ENCODE results near the gene AARS1. TPM values are rescaled to one million over a fixed set of nuclear protein-coding genes. Genes with fewer than 3 reads are reported as not detected.
"Not testable (repeated sequence)": the region's sequence is repeated elsewhere in the genome, so short reads cannot be mapped to it uniquely, and the experiment has no call there.

The AARS1 gene
- polyA plus RNA-seq, 6 donors from 2014 or later: 24.6 to 42.7 (median 28.8) TPM

DNA sequence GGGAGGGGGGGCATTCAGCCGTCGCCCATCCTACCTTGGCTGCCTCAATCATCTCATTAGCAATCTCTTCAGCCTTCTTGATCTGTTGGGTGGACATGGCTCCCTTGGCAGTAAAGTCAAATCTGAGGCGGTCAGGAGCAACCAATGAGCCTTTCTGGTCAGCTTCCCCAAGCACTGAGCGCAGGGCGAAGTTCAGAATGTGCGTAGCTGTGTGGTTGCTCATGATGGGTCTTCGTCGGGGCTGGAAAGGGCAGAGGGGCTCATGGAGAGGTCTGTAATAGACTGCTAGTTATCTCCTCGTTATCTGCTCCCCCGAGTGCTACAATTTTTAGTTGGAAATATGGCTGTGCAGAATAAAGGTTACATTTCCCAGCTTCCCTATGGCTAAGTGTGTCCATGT is 30.4 kb downstream of the AARS1 start:
- peaks cover 3 to 6% of the 10 kb centered on the region in 2 donors for H3K36me3 Mint-ChIP-seq
- H3K4me1 Mint-ChIP-seq: no peaks in the 10 kb centered on the region
- no peaks in the 10 kb centered on the region for H3K27me3 Mint-ChIP-seq

DNA sequence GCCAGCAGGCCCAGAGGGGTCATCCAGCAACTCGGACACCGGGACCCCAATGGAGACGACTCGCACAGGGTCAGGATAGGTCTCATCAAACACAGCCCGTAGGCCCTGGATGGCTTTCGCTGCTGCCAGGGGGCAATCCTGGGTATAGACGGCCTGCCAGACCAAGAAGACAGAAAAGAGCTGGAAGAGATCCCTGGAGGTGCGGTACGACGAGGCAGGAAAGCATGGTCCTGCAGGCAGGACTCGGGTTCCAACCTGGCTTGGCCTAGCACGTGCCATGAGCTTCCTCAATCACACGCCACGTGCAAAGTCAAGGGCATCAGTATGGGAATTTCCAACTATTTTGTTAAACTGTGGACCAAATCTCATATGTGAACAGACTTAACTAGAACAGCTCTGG is 31.2 kb downstream of the AARS1 start:
- Mint-ChIP-seq H3K27ac (peak overlapping the region in 3 of 6 donors; percentile 26 to 48 (median 38)), H3K4me1 (no peaks in the 10 kb centered on the region), H3K9me3 (no peaks in the 10 kb centered on the region), H3K27me3 (no peaks in the 10 kb centered on the region), H3K4me3 (no peak overlapping the region), H3K36me3 (peaks cover 3 to 6% of the 10 kb centered on the region in 2 donors)
- DNase-seq (no peak), ATAC-seq (ENCODE audit: low read depth in 2 of 2) (no peak)

More for the DNA sequence above, 30.4 kb downstream of the AARS1 start:
- DNase-seq (no peak), ATAC-seq (ENCODE audit: low read depth in 2 of 2) (no peak)
- H3K9me3 Mint-ChIP-seq: no peaks in the 10 kb centered on the region
- no peak overlapping the region for H3K4me3 Mint-ChIP-seq
- no peak overlapping the region for H3K27ac Mint-ChIP-seq

DNA sequence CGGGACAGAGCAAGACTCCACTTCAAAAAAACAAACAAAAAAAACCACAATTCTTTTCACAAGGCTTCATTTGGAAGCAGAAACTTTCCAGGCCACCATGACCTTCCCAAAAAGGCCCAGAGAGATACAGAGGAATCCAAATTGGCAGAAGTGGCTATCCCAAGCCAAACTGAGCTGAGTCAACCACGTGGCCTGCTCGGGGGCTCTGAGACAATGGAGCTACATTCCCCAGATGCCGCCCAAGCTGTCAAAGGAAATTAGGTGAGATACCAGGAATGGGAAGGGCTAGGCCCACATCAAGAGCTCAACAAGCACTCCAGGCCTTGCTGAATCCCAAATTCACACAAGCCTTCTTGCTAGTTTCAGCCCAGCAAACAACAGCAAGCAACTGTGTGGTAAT is 31.9 kb downstream of the AARS1 start:
- Mint-ChIP-seq H3K27ac (no peak overlapping the region), H3K4me1 (no peaks in the 10 kb centered on the region), H3K27me3 (no peaks in the 10 kb centered on the region), H3K4me3 (no peak overlapping the region), H3K9me3 (no peaks in the 10 kb centered on the region), H3K36me3 (peaks cover 2 to 4% of the 10 kb centered on the region in 2 donors)
- ATAC-seq (ENCODE audit: low read depth in 2 of 2) (no peak), DNase-seq (no peak)

GRCh38 chr16:70255574-70255973 is 33.7 kb downstream of the AARS1 start:
- Mint-ChIP-seq H3K36me3 (peaks cover 0 to 7% of the 10 kb centered on the region in 2 donors), H3K4me1 (peaks cover 5 to 6% (median 6%) of the 10 kb centered on the region in 3 donors), H3K27me3 (no peaks in the 10 kb centered on the region), H3K4me3 (no peak overlapping the region), H3K27ac (peak overlapping the region in 2 of 6 donors; percentile 20 to 37), H3K9me3 (no peaks in the 10 kb centered on the region)
- DNase-seq (no peak), ATAC-seq (ENCODE audit: low read depth in 2 of 2) (no peak)

DNA sequence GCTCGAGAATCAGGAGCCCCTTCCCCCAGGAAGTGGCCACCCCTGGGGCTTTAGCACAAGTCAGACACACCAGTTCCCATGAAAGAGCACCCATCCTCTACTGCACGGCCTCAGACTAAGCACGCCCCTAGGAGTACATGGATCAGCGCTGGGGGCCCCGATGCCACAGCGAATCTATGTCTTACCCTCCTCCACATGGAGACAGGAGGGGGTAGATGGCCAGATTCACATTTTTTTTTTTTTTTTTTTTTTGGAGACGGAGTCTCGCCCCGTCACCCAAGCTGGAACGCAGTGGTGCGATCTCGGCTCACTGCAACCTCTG is 34.4 kb downstream of the AARS1 start:
- Mint-ChIP-seq H3K4me1 (peaks cover 5 to 12% (median 11%) of the 10 kb centered on the region in 3 donors), H3K27me3 (no peaks in the 10 kb centered on the region), H3K27ac (peak overlapping the region in 1 of 6 donors; percentile 20), H3K9me3 (no peaks in the 10 kb centered on the region), H3K36me3 (peaks cover 0 to 7% of the 10 kb centered on the region in 2 donors), H3K4me3 (no peak overlapping the region)
- no peak for DNase-seq
- ATAC-seq (ENCODE audit: low read depth in 2 of 2): no peak

- ATAC-seq (ENCODE audit: low read depth in 2 of 2) (no peak), DNase-seq (no peak)
- peak overlapping the region in 2 of 8 donors; percentile 10 to 69 for H3K4me3 Mint-ChIP-seq
- peaks cover 6 to 15% (median 11%) of the 10 kb centered on the region in 3 donors for H3K4me1 Mint-ChIP-seq
- no peaks in the 10 kb centered on the region for H3K9me3 Mint-ChIP-seq
- H3K27ac Mint-ChIP-seq: peak overlapping the region in 1 of 6 donors; percentile 72
- peaks cover 0 to 7% of the 10 kb centered on the region in 2 donors for H3K36me3 Mint-ChIP-seq
- H3K27me3 Mint-ChIP-seq: no peaks in the 10 kb centered on the region
These were observed 34.9 kb downstream of the AARS1 start for GRCh38 chr16:70254180-70254964.

DNA sequence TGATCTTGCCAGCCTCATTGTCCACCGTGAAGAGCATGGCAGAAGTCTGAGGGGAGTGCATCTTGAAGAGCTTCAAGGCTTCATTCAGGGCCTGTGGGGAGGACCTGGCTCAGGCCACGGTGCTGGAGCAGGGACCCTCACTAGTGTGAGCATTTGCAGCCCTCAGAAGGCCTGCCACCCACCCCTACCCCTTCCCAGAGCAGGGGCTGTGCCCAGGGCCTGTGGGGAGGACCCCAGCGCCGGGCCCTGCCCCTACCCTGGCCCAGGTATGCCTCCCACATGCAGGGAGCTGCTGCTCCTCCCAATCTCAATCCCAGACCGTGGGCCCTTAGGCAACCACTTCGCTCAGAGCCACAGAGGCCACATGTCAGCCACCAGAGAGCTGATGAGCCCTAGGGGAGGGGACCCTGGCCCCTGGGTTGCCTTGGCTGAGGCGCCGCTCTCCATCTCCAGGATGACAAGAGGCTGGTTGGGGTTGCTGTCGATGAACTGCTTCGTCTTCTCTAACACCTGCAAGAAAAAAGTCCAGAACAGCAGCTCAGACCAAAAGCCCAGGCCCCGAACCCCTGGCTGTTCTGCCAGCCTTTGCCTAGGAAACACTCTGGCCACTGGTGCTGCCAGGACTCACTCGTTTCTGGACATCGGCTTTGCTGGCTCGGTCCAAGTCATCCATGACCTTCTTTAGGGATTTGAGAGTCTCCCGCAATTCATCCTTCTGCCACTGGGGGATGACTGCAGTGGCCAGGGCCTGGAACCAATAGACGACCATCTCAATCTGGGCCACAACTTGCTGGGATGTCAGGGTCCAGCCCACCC is 35.8 kb downstream of the AARS1 start:
- H3K27ac Mint-ChIP-seq: peak overlapping the region in 1 of 6 donors; percentile 72
- no peak for ATAC-seq (ENCODE audit: low read depth in 2 of 2)
- no peaks in the 10 kb centered on the region for H3K9me3 Mint-ChIP-seq
- peaks cover 9 to 16% (median 11%) of the 10 kb centered on the region in 3 donors for H3K4me1 Mint-ChIP-seq
- H3K36me3 Mint-ChIP-seq: peaks cover 0 to 7% of the 10 kb centered on the region in 2 donors
- H3K4me3 Mint-ChIP-seq: peak overlapping the region in 3 of 8 donors; percentile 15 to 69 (median 37)
- no peaks in the 10 kb centered on the region for H3K27me3 Mint-ChIP-seq
- peak; percentile 24 for DNase-seq

DNA sequence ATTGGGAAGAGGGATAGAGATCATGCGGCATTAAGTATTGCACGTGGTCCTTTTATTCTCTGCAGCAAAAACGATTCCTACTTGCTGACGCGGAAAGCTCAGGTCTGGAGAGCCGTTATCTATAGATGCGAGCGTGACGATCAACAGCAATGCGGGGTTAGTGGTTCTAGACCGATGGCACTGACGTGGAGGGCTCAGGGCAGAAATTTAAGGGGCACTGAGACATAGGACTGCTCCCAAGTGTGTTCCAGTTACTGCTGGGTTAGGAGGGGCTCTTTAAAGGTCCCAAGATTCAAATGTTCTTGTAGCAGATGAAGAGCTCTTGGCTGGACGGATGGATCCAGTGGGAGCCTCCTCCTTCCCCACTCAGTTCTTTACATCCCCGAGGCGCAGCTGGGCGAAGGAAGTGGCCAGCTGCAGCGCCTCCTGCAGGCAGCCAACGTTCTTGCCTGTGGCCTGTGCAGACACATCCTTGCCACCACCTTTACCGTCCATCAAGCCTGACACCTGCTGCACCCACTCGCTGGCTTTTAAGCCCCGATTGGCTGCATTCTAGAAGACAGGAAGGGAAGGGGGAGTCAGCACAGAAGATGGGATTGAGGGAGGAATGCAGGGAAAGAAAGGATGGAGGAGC is 36.8 kb downstream of the AARS1 start:
- no peaks in the 10 kb centered on the region for H3K9me3 Mint-ChIP-seq
- H3K36me3 Mint-ChIP-seq: peaks cover 0 to 7% of the 10 kb centered on the region in 2 donors
- DNase-seq (no peak), ATAC-seq (ENCODE audit: low read depth in 2 of 2) (no peak)
- H3K27ac Mint-ChIP-seq: peak overlapping the region in 2 of 6 donors; percentile 91 to 97
- H3K27me3 Mint-ChIP-seq: no peaks in the 10 kb centered on the region
- peaks cover 9 to 18% (median 11%) of the 10 kb centered on the region in 3 donors for H3K4me1 Mint-ChIP-seq
- peak overlapping the region in 6 of 8 donors; percentile 86 to 97 (median 92) for H3K4me3 Mint-ChIP-seq

- Mint-ChIP-seq H3K9me3 (no peaks in the 10 kb centered on the region), H3K36me3 (peaks cover 0 to 7% of the 10 kb centered on the region in 2 donors), H3K27me3 (no peaks in the 10 kb centered on the region), H3K4me1 (peaks cover 9 to 18% (median 11%) of the 10 kb centered on the region in 3 donors), H3K4me3 (peak within 1 kb of the TSS; percentile 86 to 97 (median 92)), H3K27ac (peak within 1 kb of the TSS; percentile 82 to 97 (median 94))
- peak; percentile 90 to 91 for ATAC-seq (ENCODE audit: low read depth in 2 of 2)
- peak; percentile 90 for DNase-seq
These were observed 37.5 kb downstream of the AARS1 start, which contains the start of gene EXOSC6 for GRCh38 chr16:70251629-70252354. EXOSC6 (minus strand) TSS chr16:70251940; CDS start chr16:70251900, 40 bp downstream.

GRCh38 chr16:70250748-70251628 is 38.3 kb downstream of the AARS1 start:
- Mint-ChIP-seq H3K36me3 (peaks cover 0 to 7% of the 10 kb centered on the region in 2 donors), H3K4me1 (peaks cover 9 to 18% (median 11%) of the 10 kb centered on the region in 3 donors), H3K27me3 (no peaks in the 10 kb centered on the region), H3K4me3 (peak overlapping the region; percentile 73 to 90 (median 82)), H3K27ac (peak overlapping the region in 4 of 6 donors; percentile 83 to 92 (median 90)), H3K9me3 (no peaks in the 10 kb centered on the region)
- DNase-seq: no peak
- ATAC-seq (ENCODE audit: low read depth in 2 of 2): peak; percentile 48 to 50

GRCh38 chr16:70249697-70250096 is 39.6 kb downstream of the AARS1 start:
- Mint-ChIP-seq H3K27ac (peak overlapping the region in 1 of 6 donors; percentile 68), H3K4me1 (peaks cover 9 to 18% (median 11%) of the 10 kb centered on the region in 3 donors)
- not testable (repeated sequence) for H3K27me3 Mint-ChIP-seq

GRCh38 chr16:70238773-70239172 is 50.5 kb downstream of the AARS1 start:
- Mint-ChIP-seq H3K27ac (peak overlapping the region in 1 of 6 donors; percentile 14), H3K4me3 (peak overlapping the region in 1 of 8 donors; percentile 12)
- H3K36me3 Mint-ChIP-seq; H3K27me3 Mint-ChIP-seq; H3K9me3 Mint-ChIP-seq; ATAC-seq (ENCODE audit: low read depth in 2 of 2); H3K4me1 Mint-ChIP-seq: not testable (repeated sequence)
- DNase-seq: peak; percentile 45

More at GRCh38 chr16:70249697-70250096, 39.6 kb downstream of the AARS1 start:
- H3K9me3 Mint-ChIP-seq; ATAC-seq (ENCODE audit: low read depth in 2 of 2); H3K36me3 Mint-ChIP-seq; DNase-seq: not testable (repeated sequence)
- peak overlapping the region in 6 of 8 donors; percentile 30 to 89 (median 76) for H3K4me3 Mint-ChIP-seq
